GM12878 (cell line): Measurements from ENCODE around the gene PHKB.

ENCODE experiments used
- CEBPB ChIP-seq, 2 experiments: fragments of 150-350 bp in 1 of 2; IDR thresholded peaks; 2 replicates each; pipeline ENCODE4 v1.6.1; 2012 to 2014; ENCODE audit warnings: low read depth in 2 of 2, low read length in 2 of 2, borderline replicate concordance in 1 of 2, inconsistent platforms in 1 of 2
- CTCF ChIP-seq, 3 experiments: IDR thresholded peaks in 2 of 3; conservative IDR thresholded peaks in 1 of 3; 2 replicates each; pipeline ENCODE4 v1.5.1; 2011; ENCODE audit warnings: low read depth in 3 of 3, low read length in 3 of 3, mild to moderate bottlenecking in 3 of 3, control low read depth in 2 of 3, moderate library complexity in 2 of 3, inconsistent platforms in 1 of 3, mixed read lengths in 1 of 3; ENCODE audit not compliant: control insufficient read depth in 2 of 3, insufficient read depth in 1 of 3; ENCODE audit errors: extremely low read depth in 1 of 3

- no peak for TF ChIP-seq CTCF (IDR thresholded peaks at IDR 0.05 in 2 of 3, conservative IDR thresholded peaks at IDR 0.05 in 1 of 3; ENCODE audit: control insufficient read depth in 2 of 3, extremely low read depth in 1 of 3, insufficient read depth in 1 of 3, low read depth in 3 of 3, low read length in 3 of 3)
- no peak for TF ChIP-seq CEBPB (IDR thresholded peaks at IDR 0.05; ENCODE audit: borderline replicate concordance in 1 of 2, low read depth in 2 of 2, low read length in 2 of 2)
Measured at GRCh38 chr16:47504599-47504998, 43.5 kb downstream of the PHKB start.
